Mesenchymal stem cell (in vitro differentiated cells and primary cell): Measurements from ENCODE around the gene ANKS1B.
"Not testable (repeated sequence)": the region's sequence is repeated elsewhere in the genome, so short reads cannot be mapped to it uniquely, and the experiment has no call there.

ENCODE experiments used
- DNase-seq: peaks from one replicate; pipeline ENCODE4 v3.0.0-alpha.2; 2013
- H2AFZ ChIP-seq: one replicate; pipeline ENCODE4 v1.6.1; 2013; ENCODE audit warnings: low read depth, mild to moderate bottlenecking, control low read depth, inconsistent platforms, low read length, moderate library complexity
- H2AK5ac ChIP-seq: 2 replicates; pipeline ENCODE4 v1.6.1; 2013; ENCODE audit warnings: low read length, moderate library complexity, mild to moderate bottlenecking, inconsistent platforms; ENCODE audit not compliant: severe bottlenecking
- H2BK120ac ChIP-seq: one replicate; pipeline ENCODE4 v1.6.1; 2013; ENCODE audit warnings: low read depth, mild to moderate bottlenecking, inconsistent platforms, low read length, moderate library complexity
- H2BK12ac ChIP-seq, 2 experiments: one replicate each; pipeline ENCODE4 v1.6.1; 2013; ENCODE audit warnings: inconsistent platforms in 2 of 2, low read length in 2 of 2, mild to moderate bottlenecking in 2 of 2, moderate library complexity in 2 of 2, control low read depth in 1 of 2
- H2BK15ac ChIP-seq: one replicate; pipeline ENCODE4 v1.6.1; 2013; ENCODE audit warnings: mild to moderate bottlenecking, low read depth, inconsistent platforms; ENCODE audit not compliant: poor library complexity, severe bottlenecking
- H2BK5ac ChIP-seq: 2 replicates; pipeline ENCODE4 v1.6.1; 2013; ENCODE audit warnings: low read depth, mild to moderate bottlenecking, low read length, control low read depth, inconsistent platforms; ENCODE audit not compliant: poor library complexity, severe bottlenecking
- H3K14ac ChIP-seq, 2 experiments: one replicate each; pipeline ENCODE4 v1.6.1; 2013; ENCODE audit warnings: inconsistent platforms in 2 of 2, low read length in 2 of 2, control low read depth in 1 of 2, mild to moderate bottlenecking in 1 of 2, moderate library complexity in 1 of 2
- H3K18ac ChIP-seq, 2 experiments: one replicate each; pipeline ENCODE4 v1.6.1; 2013; ENCODE audit warnings: inconsistent platforms in 2 of 2, low read length in 2 of 2, control low read depth in 1 of 2, low read depth in 1 of 2, mild to moderate bottlenecking in 1 of 2
- H3K23ac ChIP-seq, 2 experiments: one replicate each; pipeline ENCODE4 v1.6.1; 2013; ENCODE audit warnings: inconsistent platforms in 2 of 2, low read length in 2 of 2, mild to moderate bottlenecking in 2 of 2, moderate library complexity in 2 of 2, control low read depth in 1 of 2
- H3K27ac ChIP-seq: 2 replicates; pipeline ENCODE4 v1.5.1; 2013; ENCODE audit warnings: mild to moderate bottlenecking, moderate library complexity, low read length, control low read depth, inconsistent platforms; ENCODE audit not compliant: poor library complexity, severe bottlenecking
- H3K27me3 ChIP-seq, 2 experiments: 2 replicates each; pipeline versions ENCODE4 v1.6.1 to v1.7.0; 2013; ENCODE audit warnings: low read length in 2 of 2, mild to moderate bottlenecking in 2 of 2, moderate library complexity in 2 of 2, control low read depth in 1 of 2, inconsistent platforms in 1 of 2; ENCODE audit not compliant: control insufficient read depth in 1 of 2, insufficient read depth in 1 of 2
- H3K36me3 ChIP-seq, 2 experiments: 2 replicates each; pipeline versions ENCODE4 v1.6.1 to v1.7.0; 2013; ENCODE audit warnings: low read length in 2 of 2, control low read depth in 1 of 2, inconsistent platforms in 1 of 2, low read depth in 1 of 2, mild to moderate bottlenecking in 1 of 2; ENCODE audit not compliant: insufficient read depth in 2 of 2, control insufficient read depth in 1 of 2
- H3K4ac ChIP-seq, 2 experiments: one replicate each; pipeline ENCODE4 v1.6.1; 2013; ENCODE audit warnings: inconsistent platforms in 2 of 2, low read length in 2 of 2, mild to moderate bottlenecking in 2 of 2, moderate library complexity in 2 of 2, control low read depth in 1 of 2, low read depth in 1 of 2
- H3K4me1 ChIP-seq: 2 replicates; pipeline ENCODE4 v1.6.1; 2013; ENCODE audit warnings: low read depth, low read length, control low read depth; ENCODE audit not compliant: control insufficient read depth, insufficient read depth
- H3K4me2 ChIP-seq: 2 replicates; pipeline ENCODE4 v1.6.1; 2013; ENCODE audit warnings: low read length, mild to moderate bottlenecking, inconsistent platforms; ENCODE audit not compliant: poor library complexity, severe bottlenecking
- H3K4me3 ChIP-seq, 2 experiments: 2 replicates each; pipeline versions ENCODE4 v1.5.1 to v1.7.0; 2013; ENCODE audit warnings: low read length in 2 of 2, mild to moderate bottlenecking in 2 of 2, control low read depth in 1 of 2, low read depth in 1 of 2; ENCODE audit not compliant: insufficient read depth in 1 of 2
- H3K79me1 ChIP-seq: replicated peaks from 2 replicates; pipeline ENCODE4 v1.6.1; 2013; ENCODE audit warnings: mild to moderate bottlenecking, control low read depth, low read length, inconsistent platforms; ENCODE audit not compliant: poor library complexity, severe bottlenecking
- H3K9ac ChIP-seq: 2 replicates; pipeline ENCODE4 v1.7.0; 2013; ENCODE audit warnings: mild to moderate bottlenecking, low read length, moderate library complexity
- H3K9me3 ChIP-seq: 2 replicates; pipeline ENCODE4 v1.7.0; 2013; ENCODE audit warnings: mild to moderate bottlenecking, low read length; ENCODE audit not compliant: control insufficient read depth
- H4K8ac ChIP-seq: one replicate; pipeline ENCODE4 v1.6.1; 2013; ENCODE audit warnings: inconsistent platforms, mild to moderate bottlenecking, low read length, moderate library complexity
- H4K91ac ChIP-seq: one replicate; pipeline ENCODE4 v1.6.1; 2013; ENCODE audit warnings: mild to moderate bottlenecking, low read length, inconsistent platforms
- WGBS: methylation state at CpG from one replicate; pipeline ENCODE4 v1.1.7; 2013; ENCODE audit warnings: mixed read lengths; 5-methylcytosine and 5-hydroxymethylcytosine counted together

Gene ANKS1B

DNA sequence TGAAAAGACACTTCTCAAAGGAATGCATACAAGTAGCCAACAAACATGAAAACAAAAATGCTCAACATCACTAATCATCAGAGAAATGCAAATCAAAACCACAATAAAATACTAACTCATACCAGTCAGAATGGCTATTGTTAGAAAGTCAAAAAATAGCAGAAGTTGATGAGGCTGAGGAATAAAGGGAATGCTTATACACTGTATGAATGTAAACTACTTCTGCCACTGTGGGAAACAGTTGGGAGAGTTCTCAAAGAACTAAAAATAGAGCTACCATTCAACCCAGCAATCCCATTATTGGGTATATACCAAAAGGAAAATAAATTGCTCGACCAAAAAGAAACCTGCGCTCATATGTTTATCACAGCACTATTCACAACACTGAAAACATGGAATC, 360.1 kb downstream of the ANKS1B start:
- not testable (repeated sequence) for H2BK15ac ChIP-seq, H4K91ac ChIP-seq, H4K8ac ChIP-seq, H3K36me3 ChIP-seq, H3K27ac ChIP-seq, H2BK120ac ChIP-seq, H3K23ac ChIP-seq, H3K18ac ChIP-seq, H3K4ac ChIP-seq, H3K79me1 ChIP-seq, H2AFZ ChIP-seq, H3K9me3 ChIP-seq, DNase-seq, H2BK12ac ChIP-seq, H3K4me2 ChIP-seq, H2AK5ac ChIP-seq, H2BK5ac ChIP-seq, H3K14ac ChIP-seq, H3K4me1 ChIP-seq, H3K4me3 ChIP-seq, H3K9ac ChIP-seq, H3K27me3 ChIP-seq
- no CpG with 5 or more reads among the region's 2 CpGs for WGBS

DNA sequence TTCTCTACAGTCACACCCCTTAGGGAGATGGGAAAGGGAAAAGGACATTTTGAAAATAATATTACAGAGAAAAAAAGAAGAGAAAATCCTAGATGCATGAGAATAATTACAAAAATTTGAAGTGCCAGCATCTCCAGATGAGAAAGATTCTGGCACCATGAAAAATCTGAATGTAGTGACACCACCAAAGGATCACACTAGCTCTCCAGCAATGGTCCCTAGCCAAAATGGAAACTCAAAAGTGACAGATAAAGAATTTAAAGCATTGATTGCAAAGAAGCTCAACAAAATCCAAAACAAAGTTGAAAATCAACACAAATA, 364.6 kb downstream of the ANKS1B start:
- Histone ChIP-seq H2BK15ac (no peak overlapping the region), H3K79me1 (no peaks in the 10 kb centered on the region), H2AFZ (no peak overlapping the region), H2AK5ac (no peak overlapping the region), H3K27me3 (no peaks in the 10 kb centered on the region), H3K9ac (no peak overlapping the region), H3K9me3 (peaks cover 13% of the 10 kb centered on the region), H3K4ac (no peak overlapping the region), H3K27ac (no peak overlapping the region), H3K4me3 (no peak overlapping the region), H4K8ac (no peak overlapping the region), H4K91ac (no peak overlapping the region), H2BK120ac (no peak overlapping the region), H3K4me1 (no peaks in the 10 kb centered on the region), H3K14ac (no peak overlapping the region), H2BK5ac (no peak overlapping the region), H2BK12ac (no peak overlapping the region), H3K18ac (no peak overlapping the region), H3K4me2 (no peak overlapping the region), H3K36me3 (no peaks in the 10 kb centered on the region), H3K23ac (no peak overlapping the region)
- DNase-seq, result no peak

GRCh38 chr12:99619389-99620158, 365.2 kb downstream of the ANKS1B start:
- Histone ChIP-seq H2BK12ac (no peak overlapping the region), H3K9me3 (peaks cover 13% of the 10 kb centered on the region), H3K9ac (no peak overlapping the region), H3K4ac (no peak overlapping the region), H2AK5ac (no peak overlapping the region), H3K36me3 (no peaks in the 10 kb centered on the region), H2BK15ac (no peak overlapping the region), H3K4me3 (no peak overlapping the region), H3K27me3 (no peaks in the 10 kb centered on the region), H3K79me1 (no peaks in the 10 kb centered on the region), H3K23ac (no peak overlapping the region), H3K27ac (no peak overlapping the region), H3K4me1 (no peaks in the 10 kb centered on the region), H4K8ac (no peak overlapping the region), H3K14ac (no peak overlapping the region), H2BK5ac (no peak overlapping the region), H3K4me2 (no peak overlapping the region), H4K91ac (no peak overlapping the region), H2AFZ (no peak overlapping the region), H2BK120ac (no peak overlapping the region), H3K18ac (no peak overlapping the region)
- WGBS, result 46% methylated on average over 7 of the region's 7 CpGs
- DNase-seq, result peak; percentile 12

DNA sequence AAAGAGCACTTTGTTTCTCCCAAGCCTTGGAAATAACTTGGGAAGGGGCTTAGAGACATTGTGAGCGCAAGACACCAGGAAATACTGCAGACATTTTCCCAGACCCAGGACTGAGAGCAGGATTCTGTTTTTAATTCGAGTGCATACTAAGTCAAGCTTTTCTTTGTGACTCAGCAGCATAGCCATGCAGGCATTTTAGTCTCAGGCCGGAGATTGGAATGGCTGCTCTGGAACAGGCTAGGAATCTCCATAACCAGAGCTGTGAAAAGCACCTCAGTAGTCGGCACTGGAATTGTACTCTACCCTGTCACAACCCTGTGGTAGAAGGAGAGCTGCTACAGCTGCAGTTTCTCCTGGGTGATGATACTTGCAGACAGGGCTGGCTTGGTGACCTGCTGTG, 366.1 kb downstream of the ANKS1B start:
- H3K4ac ChIP-seq, result no peak overlapping the region
- H2BK12ac ChIP-seq, result no peak overlapping the region
- no peak overlapping the region for H4K91ac ChIP-seq
- H2AFZ ChIP-seq, result no peak overlapping the region
- H3K4me2 ChIP-seq, result no peak overlapping the region
- H3K27ac ChIP-seq, result no peak overlapping the region
- no peaks in the 10 kb centered on the region for H3K4me1 ChIP-seq
- no peak overlapping the region for H2BK5ac ChIP-seq
- no peaks in the 10 kb centered on the region for H3K79me1 ChIP-seq
- 80% methylated on average over 4 of the region's 4 CpGs for WGBS
- no peak overlapping the region for H2BK15ac ChIP-seq
- no peaks in the 10 kb centered on the region for H3K36me3 ChIP-seq
- H3K9me3 ChIP-seq, result peaks cover 9% of the 10 kb centered on the region
- DNase-seq, result no peak
- H3K23ac ChIP-seq, result no peak overlapping the region
- no peak overlapping the region for H3K18ac ChIP-seq
- no peak overlapping the region for H4K8ac ChIP-seq
- H3K4me3 ChIP-seq, result no peak overlapping the region
- no peak overlapping the region for H2AK5ac ChIP-seq
- no peak overlapping the region for H2BK120ac ChIP-seq
- H3K14ac ChIP-seq, result no peak overlapping the region
- no peak overlapping the region for H3K9ac ChIP-seq
- no peaks in the 10 kb centered on the region for H3K27me3 ChIP-seq
